ENCODE data around the gene PEX14.
A peak's percentile ranks its signal among the peaks of the same experiment; 100 is the strongest.

Gene PEX14

DNA sequence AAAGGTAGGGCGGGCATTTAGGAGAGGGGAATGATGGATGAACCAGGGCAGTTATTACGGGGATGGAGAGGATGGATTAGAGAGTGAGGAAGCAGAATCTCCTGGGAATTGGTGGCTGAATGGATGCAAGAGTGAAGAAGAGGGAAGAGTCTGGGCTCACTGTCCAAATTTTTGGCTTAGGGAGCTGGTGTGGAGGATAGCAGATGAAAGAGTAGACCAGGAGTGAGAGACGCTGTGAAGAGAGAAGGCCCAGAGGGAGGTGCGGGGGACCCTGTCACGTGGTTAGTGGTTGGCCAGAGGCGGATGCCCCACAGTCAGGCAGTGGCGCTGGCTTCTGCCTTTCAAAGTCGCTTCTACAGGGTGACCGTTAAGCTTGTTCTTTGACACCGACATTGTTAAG lies 78.4 kb downstream of the PEX14 start:
- DNase-seq = peak in 1 of 2 donors; percentile 12

DNA sequence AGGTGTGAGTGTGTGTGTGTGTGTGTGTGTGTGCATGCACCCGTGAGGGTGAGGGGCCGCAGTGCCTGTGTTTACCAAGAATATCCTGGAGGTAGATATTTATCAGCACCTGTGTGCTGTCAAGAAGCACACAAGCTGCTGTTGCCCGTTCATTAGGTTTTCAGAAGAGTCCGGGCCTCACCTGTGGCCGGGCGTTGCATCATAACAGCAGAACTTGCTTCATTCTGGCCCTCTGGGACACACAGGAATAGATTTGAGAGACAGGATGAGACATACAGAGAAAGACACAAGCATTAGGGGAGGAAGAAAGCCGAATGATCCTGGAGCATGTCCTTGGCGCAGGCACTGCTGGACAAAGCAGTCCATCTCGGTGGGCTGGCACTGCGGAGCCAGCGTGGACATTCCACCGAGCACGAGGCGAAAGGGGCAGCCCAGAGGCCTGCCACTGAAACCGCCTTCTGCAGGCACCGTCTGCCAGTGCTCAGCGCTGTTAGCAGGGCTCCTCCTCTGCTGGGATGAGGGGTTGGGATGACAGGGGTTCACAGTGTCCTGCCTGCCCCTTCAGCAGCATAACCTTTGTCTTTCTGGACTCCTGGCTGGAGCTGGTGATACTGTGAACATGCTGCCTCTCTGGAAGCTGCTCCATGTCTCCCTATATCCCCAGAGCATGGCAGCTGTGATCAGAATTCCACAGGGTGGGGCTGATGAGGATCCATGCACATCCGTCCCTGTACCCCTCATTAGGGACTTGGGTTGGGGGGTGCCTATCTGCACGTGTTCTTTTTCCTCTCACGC lies 81.1 kb downstream of the PEX14 start:
- no peak for DNase-seq

DNA sequence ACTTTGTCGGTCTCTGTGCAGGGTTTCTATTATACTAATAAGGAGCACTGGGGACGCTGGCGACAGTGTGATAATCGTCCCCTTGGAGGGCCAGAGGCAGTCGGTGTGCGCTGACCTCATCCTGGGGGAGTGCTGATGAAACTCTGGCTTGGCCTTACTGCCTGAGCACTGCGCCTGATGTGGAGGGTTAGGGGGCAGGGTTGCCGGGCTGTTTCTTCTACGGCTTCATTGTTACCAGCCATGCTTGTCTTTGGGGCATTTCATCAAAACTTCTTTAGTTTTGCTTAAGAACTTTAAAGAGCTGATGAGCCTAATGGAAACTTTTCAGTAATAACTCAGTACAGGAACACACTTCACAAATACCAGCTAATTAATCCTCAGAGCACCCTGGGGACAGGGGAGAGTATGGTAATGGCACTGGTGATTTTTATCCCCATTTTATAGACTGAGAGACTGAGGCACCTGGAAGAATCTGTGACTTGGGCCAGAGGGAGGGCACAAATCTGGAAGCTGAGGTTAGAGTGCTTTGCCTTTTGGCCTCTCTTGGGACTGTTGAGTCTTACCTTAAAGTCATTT lies 81.8 kb downstream of the PEX14 start:
- DNase-seq = no peak

DNA sequence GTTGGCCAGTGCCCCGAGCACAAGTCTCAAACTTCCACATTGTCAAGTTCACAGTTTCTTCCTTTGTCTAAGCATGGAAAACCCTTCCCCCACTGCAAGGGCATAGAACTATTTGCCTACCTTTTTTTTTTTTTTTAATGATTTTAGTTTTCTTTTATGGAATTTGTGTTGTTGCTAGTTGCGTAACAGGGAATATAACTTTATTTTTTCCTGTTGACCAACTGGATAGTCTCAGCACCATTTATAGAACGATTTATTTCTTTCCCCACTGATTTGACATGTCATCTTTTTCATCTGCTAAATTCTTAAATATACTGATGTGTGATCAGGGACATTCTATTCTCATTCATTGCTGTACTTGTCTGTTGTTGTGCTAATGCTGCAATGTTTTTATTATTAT lies 83.0 kb downstream of the PEX14 start:
- no peak for DNase-seq

DNA sequence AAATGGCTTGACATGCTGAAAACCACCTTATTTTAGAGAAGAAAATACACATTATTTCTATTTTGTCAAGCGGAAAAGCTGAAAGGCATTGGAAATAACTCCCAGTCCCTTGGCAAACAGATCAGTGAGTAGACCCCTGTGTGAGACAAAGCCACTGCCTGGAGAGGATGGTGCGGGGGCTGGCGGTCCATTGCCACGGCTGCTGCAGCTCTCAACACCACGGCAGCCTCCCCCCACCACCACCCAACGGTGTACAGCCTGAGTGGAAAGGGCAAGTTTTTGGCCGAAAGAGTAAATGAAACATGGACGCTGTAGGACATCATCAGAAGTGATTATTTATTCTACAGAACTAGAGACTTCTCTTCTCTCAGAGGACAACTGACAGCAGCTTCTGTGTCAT lies 84.6 kb downstream of the PEX14 start:
- DNase-seq = no peak

DNA sequence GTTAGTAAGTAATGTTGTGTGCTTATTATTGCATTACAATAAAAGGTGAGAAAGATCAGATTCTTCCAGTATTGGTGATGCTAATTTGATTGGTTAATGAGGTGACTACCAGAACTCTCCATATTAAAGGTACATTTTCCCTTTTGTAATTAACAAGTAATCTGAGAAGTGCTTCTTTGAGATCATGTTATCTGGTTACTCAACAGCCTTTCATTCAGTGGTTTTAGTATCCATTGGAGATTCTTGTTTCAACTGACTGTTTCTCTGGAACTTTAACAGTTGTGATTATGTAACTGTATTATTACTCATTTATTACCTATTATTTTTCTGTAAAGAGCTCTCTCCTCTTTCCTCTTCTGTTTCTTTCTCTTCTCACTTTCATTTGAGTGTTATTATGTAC lies 86.7 kb downstream of the PEX14 start:
- DNase-seq = no peak

DNA sequence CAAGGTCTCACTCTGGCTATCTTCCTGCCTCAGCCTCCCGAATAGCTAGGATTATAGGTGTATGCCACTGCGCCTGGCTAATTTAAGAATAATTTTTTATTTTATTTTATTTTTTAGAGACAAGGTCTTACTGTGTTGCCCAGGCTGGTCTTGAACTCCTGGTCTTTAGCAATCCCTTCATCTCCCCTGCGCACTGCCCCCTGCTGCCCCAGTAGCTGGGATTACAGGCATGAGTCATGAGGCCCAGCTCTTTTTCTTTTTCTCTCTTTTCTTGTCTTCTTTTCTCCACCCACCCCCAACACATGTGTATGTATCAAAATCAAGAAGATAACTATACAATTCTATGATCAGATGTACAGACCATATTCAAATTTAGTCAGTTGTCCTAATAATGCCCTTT lies 87.2 kb downstream of the PEX14 start:
- DNase-seq = no peak

DNA sequence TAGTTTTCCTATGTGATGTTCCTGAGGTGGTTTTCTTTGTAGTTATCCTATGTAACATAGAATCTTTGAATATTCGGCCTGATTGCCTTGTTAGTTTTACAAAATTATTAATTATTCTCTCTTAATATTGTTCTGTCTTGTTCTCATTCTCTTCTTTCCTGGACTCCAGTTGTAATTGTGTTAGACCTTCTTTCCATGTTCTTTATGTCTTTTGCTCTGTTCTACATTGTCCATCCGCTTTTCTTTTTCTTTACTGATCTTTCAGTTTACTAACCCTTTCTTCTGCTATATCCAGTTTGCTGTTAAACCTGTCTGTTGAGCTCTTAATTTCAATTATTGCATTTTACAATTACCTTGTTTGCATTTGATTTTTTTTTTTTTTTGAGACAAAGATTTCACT lies 89.3 kb downstream of the PEX14 start:
- no peak for DNase-seq

DNA sequence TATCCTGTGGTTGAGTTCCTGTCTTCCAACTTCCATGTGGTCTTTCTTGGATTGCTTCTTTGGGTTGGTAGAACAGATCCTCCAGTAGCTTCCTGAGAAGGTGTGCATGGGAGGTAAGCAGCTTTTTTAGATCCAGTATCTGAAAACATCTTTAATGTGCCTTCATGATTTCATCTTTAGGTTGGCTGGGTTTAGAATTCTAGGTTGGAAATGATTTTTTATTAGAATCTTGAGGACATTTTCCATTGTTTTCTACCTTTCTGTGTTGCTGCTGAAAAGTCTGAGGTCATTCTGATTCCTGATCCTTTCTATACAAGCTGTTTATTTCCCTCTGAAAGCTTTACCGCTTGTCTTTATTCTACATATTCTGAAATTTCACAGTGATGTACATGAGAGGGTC lies 94.8 kb downstream of the PEX14 start:
- DNase-seq = no peak

DNA sequence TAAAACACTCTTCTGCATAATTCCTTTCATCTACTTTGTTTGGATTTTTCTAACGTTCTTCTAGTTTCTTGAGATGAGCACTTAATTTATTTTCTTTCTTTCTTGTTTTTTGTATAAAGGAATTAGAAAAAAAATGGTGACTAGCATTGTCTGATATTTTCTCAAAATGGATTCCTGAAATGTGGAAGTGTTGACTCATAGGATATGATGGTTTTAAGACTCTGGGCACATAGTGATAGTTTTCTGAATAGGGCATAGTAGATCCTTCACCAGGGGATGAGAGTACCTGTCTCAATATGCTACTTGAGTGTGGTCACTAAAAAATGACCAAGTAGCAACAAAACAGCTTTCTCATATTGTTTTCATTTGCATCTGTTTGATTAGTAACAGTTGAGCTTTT lies 100.9 kb downstream of the PEX14 start:
- DNase-seq = no peak

DNA sequence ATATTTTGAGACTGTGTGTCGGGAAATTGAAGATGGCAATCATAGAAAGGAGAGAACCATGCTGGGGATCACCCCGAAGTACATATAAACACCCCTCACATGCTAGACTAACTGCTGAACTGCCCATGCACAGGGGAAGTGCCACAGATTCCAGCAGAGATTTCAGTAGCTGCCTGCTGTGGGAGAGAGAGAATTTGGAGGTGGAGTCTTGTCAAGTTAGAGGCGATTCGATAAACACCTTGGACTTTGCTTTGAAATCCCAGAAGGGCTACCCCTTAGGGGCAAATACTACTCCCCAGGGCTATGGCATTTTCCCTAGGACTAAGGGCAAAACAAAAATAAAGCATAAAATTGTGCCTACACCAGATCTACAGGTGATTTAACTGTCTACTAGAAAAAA lies 103.3 kb downstream of the PEX14 start:
- no peak for DNase-seq

DNA sequence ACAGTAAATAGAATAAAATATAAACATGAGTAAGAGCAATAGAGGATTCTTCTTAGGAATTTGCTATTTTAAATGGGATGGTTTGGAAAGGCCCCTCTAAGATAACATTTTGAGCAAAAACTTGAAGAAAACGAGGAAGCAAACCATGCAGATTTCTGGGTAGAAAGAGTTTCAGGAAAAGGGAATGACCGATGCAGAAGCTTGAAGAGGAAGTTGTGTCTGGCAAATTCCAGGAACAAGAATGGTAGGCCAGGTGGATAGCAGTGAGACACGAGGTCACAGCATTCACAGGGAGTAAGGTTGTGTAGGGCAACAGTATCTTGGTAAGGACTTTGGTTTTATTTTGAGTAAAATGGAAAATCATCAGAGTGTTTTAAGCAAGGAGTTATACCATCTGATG lies 108.9 kb downstream of the PEX14 start:
- peak in 1 of 2 donors; percentile 41 for DNase-seq

DNA sequence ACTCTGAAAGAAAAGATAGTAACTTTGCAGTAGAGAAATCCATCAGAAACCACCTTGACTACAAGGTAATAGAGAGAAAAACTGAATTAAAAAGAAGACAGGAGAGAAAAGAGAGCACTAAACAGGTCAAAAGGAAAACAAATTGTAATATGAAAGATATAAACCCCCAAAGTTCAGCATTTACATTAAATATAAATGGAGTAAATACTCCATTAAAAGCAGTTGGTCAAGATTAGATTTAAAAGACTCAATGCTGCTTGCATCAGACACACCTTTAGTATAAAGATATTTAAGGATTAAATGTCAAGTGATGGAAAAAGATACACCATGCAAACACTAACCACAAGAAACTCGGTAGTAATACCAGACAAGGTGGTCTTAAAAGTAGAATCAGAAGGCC lies 110.5 kb downstream of the PEX14 start:
- no peak for DNase-seq

DNA sequence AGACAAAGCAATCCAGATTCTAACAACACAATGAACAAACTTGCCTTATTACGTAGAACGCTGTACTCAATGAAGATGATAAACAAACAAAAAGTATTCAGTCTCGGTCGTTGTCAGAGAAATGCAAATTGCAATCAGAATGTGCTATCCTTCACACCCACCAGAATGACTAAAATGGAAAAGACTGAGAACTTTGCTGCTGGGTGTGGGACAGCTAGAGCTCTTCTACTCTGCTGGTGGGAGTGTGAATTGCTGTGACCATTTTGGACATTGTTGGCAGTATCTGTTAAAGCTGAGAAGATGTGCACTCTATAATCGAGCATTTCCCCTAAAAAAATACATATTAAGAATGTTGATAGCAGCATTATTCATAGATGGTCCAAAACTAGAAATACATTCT lies 111.4 kb downstream of the PEX14 start:
- no peak for DNase-seq

DNA sequence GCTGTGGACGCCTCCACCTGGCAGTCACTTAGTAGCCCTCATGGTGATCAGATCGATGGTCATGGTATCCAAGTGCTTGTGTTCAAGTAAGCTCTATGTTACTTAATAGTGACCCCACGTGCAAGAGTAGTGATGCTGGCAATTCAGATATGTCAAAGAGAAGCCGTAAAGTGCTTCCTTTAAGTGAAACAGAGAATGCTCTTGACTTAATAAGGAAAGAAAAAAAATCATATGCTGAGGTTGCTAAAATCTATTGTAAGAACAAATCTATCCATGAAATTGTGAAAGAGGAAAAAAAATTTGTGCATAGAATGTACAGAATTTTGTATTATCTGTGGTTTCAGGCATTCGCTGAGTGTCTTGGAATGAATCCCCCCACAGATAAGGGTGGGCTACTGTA lies 113.9 kb downstream of the PEX14 start:
- DNase-seq = no peak

DNA sequence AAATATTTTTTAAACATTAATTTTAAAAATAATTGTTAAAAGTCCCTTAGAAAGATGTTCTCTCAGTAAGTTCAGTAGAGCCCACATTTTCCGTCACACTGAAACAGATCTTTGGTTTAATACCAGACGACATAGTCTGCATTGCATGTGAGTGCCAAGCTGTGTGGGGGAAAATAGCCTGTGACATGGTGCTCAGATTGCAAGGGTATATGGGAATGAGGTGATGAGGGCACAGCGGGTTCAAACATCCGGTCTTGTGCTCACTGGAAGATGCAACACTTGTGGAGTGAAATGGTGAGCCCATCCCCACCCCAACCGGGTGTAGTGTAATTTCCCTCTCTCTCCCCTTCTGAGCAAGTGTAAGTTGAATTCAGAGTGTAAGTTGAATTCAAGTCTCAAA lies 114.3 kb downstream of the PEX14 start:
- DNase-seq = no peak

DNA sequence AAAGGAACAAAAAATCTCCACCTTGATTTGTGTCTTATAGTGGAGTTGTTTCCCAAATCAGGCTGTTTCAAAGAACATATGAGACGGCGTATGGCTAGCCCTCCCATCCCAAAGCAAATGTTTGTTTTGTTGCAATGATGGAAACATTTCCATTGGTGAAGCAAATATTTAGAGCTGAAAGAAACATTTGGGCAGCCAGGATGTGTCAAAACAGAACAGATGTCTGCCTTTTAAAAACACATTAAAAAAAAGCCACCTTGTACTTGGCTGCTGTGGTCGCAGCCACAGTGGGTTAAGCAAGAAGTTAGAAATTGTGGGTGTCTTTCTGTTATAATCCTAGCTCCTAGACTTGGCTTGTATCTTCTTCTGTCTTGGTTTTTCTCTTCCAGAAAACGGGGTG lies 116.3 kb downstream of the PEX14 start:
- DNase-seq = no peak

DNA sequence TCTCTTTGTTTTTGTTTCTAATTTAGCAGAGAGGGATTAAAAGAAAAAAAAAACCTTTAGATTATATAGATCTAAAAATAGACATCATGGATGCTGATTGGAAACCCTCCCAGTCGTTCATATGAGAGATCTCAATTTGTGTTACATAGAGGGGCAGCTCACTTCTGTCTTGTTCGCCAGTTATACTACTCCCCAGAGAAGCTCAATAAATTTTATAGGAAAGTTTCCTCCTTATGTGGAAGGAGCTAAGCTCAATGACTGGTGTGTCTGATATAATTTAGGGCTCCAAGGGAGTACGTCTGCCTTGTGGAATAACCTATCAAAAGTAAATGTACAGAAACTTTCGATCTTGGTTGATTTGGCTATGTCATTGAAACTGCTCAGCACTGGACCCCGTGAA lies 117.6 kb downstream of the PEX14 start:
- no peak for DNase-seq

DNA sequence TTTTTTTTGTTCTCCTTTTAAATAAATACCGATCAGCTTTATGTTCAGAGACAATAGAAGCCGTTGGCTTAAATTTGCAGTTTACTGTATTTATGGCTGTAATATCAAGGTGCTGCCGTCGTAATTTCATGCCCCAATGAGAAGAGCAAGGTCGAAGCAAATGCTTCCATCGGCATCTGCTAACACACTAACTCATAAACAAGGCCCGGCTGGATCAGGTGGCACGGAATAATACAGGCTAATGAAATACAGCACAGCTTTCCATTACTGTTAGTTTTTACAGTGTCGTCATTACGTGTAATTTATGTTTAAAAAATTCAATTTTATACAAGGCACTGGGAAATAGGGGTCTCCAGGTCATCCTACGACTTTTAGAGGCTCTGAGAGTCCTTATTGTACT lies 119.0 kb downstream of the PEX14 start:
- DNase-seq = no peak

DNA sequence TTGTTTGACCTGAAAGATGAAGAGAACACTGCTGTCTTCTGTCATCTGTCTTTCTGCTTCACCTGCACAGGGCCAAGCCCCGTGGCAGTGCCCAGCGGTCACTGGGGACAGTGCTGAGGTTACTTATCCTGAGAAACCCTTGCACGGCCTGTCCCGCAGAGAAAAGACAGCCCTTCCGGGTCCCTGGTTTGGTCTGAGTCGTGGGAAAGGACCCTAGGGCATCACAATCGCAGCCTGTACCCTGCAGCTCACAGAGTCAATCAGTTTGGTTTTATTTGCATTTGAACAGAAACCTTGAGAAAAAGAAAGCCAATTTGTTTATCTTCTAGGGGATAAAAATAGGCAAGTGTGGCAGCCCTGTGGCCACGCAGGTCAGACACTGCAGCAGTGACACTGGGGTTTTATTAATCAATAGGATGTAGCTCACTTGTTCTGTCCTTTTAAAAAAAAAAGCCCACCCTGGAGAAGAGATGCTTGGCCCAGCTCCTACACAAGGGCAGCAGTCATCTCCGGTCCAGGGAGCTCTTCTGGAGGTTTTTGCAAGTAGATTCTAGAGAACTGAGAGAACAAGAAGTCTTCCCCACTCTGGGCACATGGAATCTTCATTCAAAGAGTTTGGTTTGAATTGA lies 120.0 kb downstream of the PEX14 start:
- DNase-seq = no peak

DNA sequence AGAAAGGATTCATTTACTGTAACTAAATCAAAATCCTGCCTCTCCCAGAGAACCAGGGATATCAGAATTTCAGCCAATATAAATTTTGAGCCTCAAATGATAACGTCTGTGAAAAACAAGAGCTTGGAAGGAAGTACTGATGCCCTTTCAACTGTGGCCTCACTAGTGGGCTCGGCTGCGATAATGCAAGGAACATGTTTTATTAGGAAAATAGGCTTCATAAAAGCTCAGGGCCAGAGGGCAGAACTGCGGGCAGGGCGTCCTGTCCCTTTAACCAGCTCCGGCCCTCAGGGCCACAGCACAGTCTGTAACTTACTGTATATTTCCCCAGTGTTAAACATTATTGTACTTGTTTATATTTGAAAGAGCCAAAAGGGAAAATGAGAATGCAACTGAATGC lies 122.0 kb downstream of the PEX14 start:
- no peak for DNase-seq

DNA sequence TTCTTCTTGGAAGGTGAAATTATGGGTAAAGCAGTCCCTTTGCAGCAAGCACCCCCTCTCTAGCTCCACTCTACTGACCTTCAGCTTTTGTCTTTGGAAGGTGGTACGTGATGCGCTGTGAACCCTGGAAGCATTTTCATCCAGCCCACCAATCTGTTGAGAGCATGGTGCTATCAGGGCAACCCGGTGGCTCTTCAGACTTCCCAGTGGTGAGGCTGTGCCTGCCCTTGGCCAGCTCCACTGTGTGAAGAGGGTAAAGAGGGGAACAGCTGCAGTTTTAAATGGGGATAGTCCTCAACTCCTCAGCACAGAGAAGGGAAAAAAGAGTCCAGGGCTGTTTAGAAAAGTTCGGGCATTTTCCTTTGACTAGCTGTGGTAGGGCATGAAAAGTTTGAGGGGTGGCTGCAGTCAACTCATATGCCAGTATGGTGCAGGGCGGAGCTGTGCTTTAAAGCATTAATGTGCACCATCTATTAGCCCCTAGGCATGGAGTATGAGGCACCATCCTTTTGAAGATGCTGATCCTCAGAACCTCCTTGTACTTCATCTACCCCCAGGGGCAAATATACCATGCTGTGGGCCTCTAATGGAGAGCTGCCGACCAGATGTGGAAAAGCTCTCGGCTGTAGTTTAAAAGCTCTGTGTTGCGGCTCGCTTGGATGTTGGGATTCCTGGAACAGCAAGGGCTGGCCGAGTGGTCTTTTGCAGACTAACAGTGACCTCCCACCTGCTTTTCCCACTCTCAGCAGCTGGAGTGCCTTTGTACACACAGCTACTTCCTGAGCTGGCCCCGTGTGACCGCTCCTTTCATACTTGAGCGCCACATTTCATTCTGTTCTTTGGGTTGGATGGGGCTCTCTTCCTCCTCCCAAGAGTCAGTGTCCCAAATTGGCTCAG lies 123.0 kb downstream of the PEX14 start:
- DNase-seq = no peak

DNA sequence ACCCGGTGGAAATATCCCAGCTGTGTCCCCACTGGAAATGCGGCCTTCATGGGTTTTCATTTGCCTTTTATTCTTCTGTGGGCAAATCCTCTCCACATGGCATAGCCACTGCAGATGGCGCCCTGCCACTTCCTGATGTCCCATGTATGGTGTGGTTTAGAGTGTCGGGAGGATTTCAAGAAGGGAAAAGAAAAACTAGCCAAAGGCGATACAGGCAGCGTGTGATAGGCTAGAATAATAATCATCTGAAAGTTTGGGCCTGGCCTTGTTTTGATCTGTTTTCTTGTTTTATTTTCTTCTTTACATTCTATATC lies 123.6 kb downstream of the PEX14 start:
- DNase-seq = no peak
